SK-N-DZ (cell line): ENCODE data around the gene CDK13.
"Not testable (repeated sequence)": the region's sequence is repeated elsewhere in the genome, so short reads cannot be mapped to it uniquely, and the experiment has no call there.

Experiments
- DNase-seq: peaks from one replicate; pipeline ENCODE4 v3.0.0-alpha.2; 2015; ENCODE audit warnings: low spot score

Gene CDK13

GRCh38 chr7:40097728-40098127, 147.7 kb downstream of the CDK13 start:
- no peak for DNase-seq

- no peak for DNase-seq
These were observed 148.8 kb downstream of the CDK13 start for GRCh38 chr7:40098810-40099209.

DNA sequence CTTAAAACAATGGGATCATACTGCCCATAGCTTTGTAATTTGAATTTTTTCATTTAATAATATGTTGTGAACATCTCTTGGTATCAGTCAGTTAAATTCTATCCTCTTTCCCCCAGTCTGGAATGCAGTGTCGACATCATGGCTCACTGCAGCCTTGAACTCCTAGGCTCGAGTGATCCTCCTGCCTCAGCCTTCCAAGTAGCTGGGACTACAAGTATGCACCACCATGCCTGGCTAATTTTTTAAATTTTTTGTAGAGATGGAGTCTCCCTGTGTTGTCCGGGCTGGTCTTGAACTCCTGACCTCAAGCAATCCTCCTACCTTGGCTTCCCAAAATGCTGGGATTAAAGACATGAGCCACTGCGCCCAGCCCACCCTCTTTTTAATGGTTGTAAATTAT, 149.8 kb downstream of the CDK13 start:
- no peak for DNase-seq

DNA sequence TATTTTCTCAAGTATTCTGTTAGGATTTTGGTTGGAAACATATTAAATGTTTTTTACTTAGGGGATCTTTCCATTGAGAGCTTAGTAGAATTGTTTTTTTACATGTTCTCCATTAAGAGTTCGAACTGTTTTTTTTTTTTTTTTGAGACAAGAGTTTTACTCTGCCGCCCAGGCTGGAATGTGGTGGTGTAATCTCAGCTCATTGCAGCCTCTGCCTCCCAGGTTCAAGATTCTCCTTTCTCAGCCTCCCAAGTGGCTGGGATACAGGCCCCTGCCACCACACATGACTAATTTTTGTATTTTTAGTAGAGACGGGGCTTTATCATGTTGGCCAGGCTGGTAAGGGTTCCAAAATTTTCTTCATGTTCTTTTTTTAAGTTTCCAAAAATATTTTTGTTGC, 151.1 kb downstream of the CDK13 start:
- no peak for DNase-seq

- DNase-seq, result no peak
These were observed 152.8 kb downstream of the CDK13 start for GRCh38 chr7:40102897-40103296.

GRCh38 chr7:40105879-40106473, 155.9 kb downstream of the CDK13 start:
- no peak for DNase-seq

DNA sequence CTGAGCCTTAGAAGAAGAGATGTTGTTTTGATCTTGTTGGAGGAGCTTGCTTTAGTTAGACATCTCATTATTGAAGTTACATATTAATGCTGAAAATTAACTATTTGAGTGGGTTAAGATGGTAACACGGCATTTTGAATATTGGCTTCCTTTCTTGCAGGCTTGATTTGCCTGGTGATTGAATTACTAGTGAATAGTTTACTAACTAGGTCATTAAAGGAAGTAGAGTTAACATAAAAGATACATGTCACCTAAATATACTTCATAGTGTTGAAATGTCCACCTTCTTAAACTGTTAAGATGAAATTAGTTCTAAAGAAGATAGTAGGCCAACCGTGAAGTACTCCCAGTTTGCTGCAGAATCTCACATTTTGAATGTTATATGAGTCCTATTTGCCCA, 165.9 kb downstream of the CDK13 start:
- DNase-seq, result no peak

DNA sequence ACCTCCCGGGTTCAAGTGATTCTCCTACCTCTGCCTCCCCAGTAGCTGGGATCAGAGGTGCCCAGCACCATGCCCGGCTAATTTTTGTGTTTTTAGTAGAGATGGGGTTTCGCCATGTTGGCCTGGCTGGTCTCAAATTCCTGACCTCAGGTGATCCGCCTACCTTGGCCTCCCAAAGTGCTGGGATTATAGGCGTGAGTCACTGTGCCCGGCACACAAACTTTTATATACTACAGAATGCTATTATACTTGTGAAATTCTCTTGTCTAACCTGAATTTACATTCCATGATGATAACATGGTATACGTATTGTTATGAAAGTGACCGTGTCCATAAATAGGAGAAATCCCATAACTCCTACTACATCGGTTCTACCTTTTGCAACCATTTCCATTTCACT, 167.1 kb downstream of the CDK13 start:
- DNase-seq, result not testable (repeated sequence)

GRCh38 chr7:40118201-40118600, 168.1 kb downstream of the CDK13 start:
- DNase-seq, result not testable (repeated sequence)

GRCh38 chr7:40120020-40120419, 170.0 kb downstream of the CDK13 start:
- DNase-seq, result peak; percentile 37

- not testable (repeated sequence) for DNase-seq
These were observed 172.3 kb downstream of the CDK13 start for GRCh38 chr7:40122100-40122939.

- no peak for DNase-seq
These were observed 172.8 kb downstream of the CDK13 start for GRCh38 chr7:40122940-40123254.

GRCh38 chr7:40133561-40134427, 183.7 kb downstream of the CDK13 start:
- no peak for DNase-seq

DNA sequence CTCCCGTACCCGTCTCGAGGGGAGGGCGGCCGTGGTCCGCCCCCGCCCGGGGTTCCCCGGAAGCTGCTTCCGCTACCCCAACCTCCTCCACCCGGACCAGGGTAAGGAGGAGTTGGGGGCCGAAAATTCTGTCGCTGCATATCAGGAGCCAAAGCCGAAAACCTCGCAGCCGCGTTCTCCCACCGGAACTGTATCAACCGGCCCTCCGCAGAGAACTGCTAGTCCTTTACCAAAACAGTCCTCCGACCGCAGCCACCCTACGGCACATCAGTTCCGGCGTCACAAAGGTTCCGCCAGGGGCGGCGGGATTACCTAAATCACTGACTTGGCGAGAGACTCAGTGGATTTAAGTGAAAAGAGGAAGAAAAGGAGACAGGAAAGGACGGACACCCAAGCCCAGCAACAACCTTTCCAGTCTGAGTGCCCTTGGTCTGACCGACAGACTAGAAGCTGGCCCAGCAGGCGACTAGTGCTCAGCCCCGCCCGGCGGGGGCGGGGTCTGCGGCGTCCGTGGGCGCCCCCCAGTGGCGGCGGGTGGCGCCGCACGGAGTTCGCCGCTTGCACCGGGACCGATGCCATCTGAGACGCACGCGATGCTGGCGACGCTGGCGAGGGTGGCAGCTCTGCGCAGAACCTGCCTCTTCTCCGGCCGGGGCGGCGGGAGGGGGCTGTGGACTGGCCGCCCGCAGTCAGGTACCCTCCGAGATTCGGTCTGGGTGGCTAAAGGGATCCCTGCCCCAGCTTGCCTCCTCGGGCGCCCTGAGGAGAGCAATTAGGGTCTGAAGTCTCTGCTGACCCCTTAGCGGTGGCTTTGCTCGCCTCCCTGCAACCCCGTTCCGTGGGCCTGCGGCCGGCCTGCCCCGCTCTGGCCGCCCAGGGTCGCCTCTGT, 184.6 kb downstream of the CDK13 start, which contains the start of the genes MPLKIP and SUGCT:
MPLKIP (minus strand) TSS at position 195 of the 889 bp plus-strand sequence; CDS start at position 140, 55 bp downstream.
SUGCT (plus strand) TSS at position 578 of the 889 bp plus-strand sequence.
- DNase-seq, result peak; percentile 91

- DNase-seq, result no peak
These were observed 185.2 kb downstream of the CDK13 start for GRCh38 chr7:40135317-40135610.

- DNase-seq, result no peak
These were observed 187.5 kb downstream of the CDK13 start for GRCh38 chr7:40137563-40137962.

GRCh38 chr7:40138973-40139372, 188.9 kb downstream of the CDK13 start:
- DNase-seq, result no peak

GRCh38 chr7:40139891-40140290, 189.8 kb downstream of the CDK13 start:
- not testable (repeated sequence) for DNase-seq

- DNase-seq, result not testable (repeated sequence)
These were observed 191.9 kb downstream of the CDK13 start for GRCh38 chr7:40141916-40142315.

- DNase-seq, result not testable (repeated sequence)
These were observed 195.6 kb downstream of the CDK13 start for GRCh38 chr7:40145596-40146130.
